Neural cell (in vitro differentiated cells): Measurements from ENCODE around the gene DCST1.

ENCODE experiments used
- CTCF ChIP-seq: fragments of 450-650 bp; IDR thresholded peaks from 2 replicates; pipeline ENCODE4 v1.5.1; 2014; ENCODE audit warnings: antibody characterized with exemption, mild to moderate bottlenecking, moderate library complexity; ENCODE audit not compliant: poor library complexity, severe bottlenecking
- EP300 ChIP-seq: fragments of 450-650 bp; conservative IDR thresholded peaks from 2 replicates; pipeline ENCODE4 v1.6.1; 2014; ENCODE audit warnings: antibody characterized with exemption, mild to moderate bottlenecking, moderate library complexity; ENCODE audit not compliant: poor library complexity, severe bottlenecking
- EZH2 ChIP-seq: fragments of 200-600, 300-800 bp; shearing (Covaris generic), sonication (generic); IDR thresholded peaks from 2 replicates; pipeline ENCODE4 v1.6.1; 2014; ENCODE audit warnings: antibody characterized with exemption, low read length, borderline replicate concordance, mild to moderate bottlenecking; ENCODE audit not compliant: insufficient read depth, poor library complexity, severe bottlenecking
- POLR2AphosphoS5 ChIP-seq: IDR thresholded peaks from 2 replicates; pipeline ENCODE4 v1.6.1; 2012
- SMC3 ChIP-seq: fragments of 450-650 bp; conservative IDR thresholded peaks from 2 replicates; pipeline ENCODE4 v1.6.1; 2014; ENCODE audit warnings: antibody characterized with exemption, mild to moderate bottlenecking, moderate library complexity; ENCODE audit not compliant: poor library complexity
- TAF1 ChIP-seq: IDR thresholded peaks from 2 replicates; pipeline ENCODE4 v1.6.1; 2012; ENCODE audit warnings: low read depth

DNA sequence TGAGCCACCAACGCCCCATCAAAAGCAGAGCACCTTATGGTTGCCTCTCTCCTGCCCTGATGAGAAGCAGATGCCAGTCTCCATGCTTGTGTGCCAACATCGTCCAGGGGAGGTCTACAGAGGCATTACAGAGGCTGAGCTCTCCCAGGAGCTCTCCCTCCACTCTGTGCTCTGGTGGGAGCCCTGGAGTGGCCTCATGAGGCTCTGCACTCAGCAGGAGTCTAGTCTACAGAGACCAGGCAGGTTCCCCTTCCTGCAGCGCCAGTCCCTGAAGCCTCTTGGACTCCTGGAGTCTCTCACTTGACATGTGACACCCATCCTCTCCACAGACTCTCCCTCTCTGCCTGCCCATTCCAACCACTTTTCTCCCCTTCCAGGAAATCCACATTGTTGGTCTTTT lies 3.4 kb downstream of the DCST1 start:
- TF ChIP-seq TAF1 (no peak), EZH2 (no peak), CTCF (no peak), EP300 (no peak), POLR2AphosphoS5 (no peak), SMC3 (no peak)
